GM23248 (cell line): ENCODE measurements around the gene RBPJL. TPM values are rescaled to one million over a fixed set of nuclear protein-coding genes. Genes with fewer than 3 reads are reported as not detected.

Source experiments
- DNase-seq: peaks from one replicate; pipeline ENCODE4 v3.0.0-alpha.2; 2015
- H2AFZ ChIP-seq: fragments of 200-600 bp; sonication (generic); 2 replicates; pipeline ENCODE4 v1.6.1; 2016; ENCODE audit warnings: antibody characterized with exemption
- H3F3A ChIP-seq: fragments of 200-600 bp; sonication (generic); 2 replicates; pipeline ENCODE4 v1.6.1; 2016; ENCODE audit warnings: mild to moderate bottlenecking, antibody characterized with exemption, mixed run types; ENCODE audit not compliant: insufficient read depth
- H3K27ac ChIP-seq: fragments of 200-600 bp; sonication (generic); 2 replicates; pipeline ENCODE4 v1.5.1; 2016; ENCODE audit warnings: mild to moderate bottlenecking
- H3K27me3 ChIP-seq: fragments of 200-600 bp; sonication (generic); replicated peaks from 2 replicates; pipeline ENCODE4 v1.6.1; 2016; ENCODE audit warnings: mild to moderate bottlenecking; ENCODE audit not compliant: insufficient read depth
- H3K36me3 ChIP-seq: fragments of 200-600 bp; sonication (generic); 2 replicates; pipeline ENCODE4 v1.6.1; 2016; ENCODE audit warnings: low read depth, mild to moderate bottlenecking
- H3K4me1 ChIP-seq: fragments of 200-600 bp; sonication (generic); 2 replicates; pipeline ENCODE4 v1.6.1; 2016; ENCODE audit warnings: mild to moderate bottlenecking; ENCODE audit not compliant: insufficient read depth
- H3K4me2 ChIP-seq: fragments of 200-600 bp; sonication (generic); one replicate; pipeline ENCODE4 v1.6.1; 2016; ENCODE audit warnings: mild to moderate bottlenecking; ENCODE audit not compliant: unreplicated experiment
- H3K4me3 ChIP-seq: fragments of 200-600 bp; sonication (generic); 2 replicates; pipeline ENCODE4 v1.5.1; 2016; ENCODE audit warnings: mild to moderate bottlenecking
- H3K79me2 ChIP-seq: fragments of 200-600 bp; sonication (generic); 2 replicates; pipeline ENCODE4 v1.6.1; 2016; ENCODE audit warnings: mild to moderate bottlenecking; ENCODE audit not compliant: insufficient read depth
- H3K9ac ChIP-seq: fragments of 200-600 bp; sonication (generic); 2 replicates; pipeline ENCODE4 v1.6.1; 2016; ENCODE audit warnings: mild to moderate bottlenecking
- H3K9me2 ChIP-seq: fragments of 200-600 bp; sonication (generic); 2 replicates; pipeline ENCODE4 v1.6.1; 2016; ENCODE audit warnings: mixed run types, mild to moderate bottlenecking, moderate library complexity; ENCODE audit not compliant: insufficient read depth
- H3K9me3 ChIP-seq: fragments of 200-600 bp; sonication (generic); one replicate; pipeline ENCODE4 v1.6.1; 2017; ENCODE audit warnings: low read depth
- H4K20me1 ChIP-seq: fragments of 200-600 bp; sonication (generic); 2 replicates; pipeline ENCODE4 v1.6.0; 2016; ENCODE audit not compliant: insufficient read depth
- EZH2 ChIP-seq: fragments of 200-600 bp; sonication (generic); IDR thresholded peaks from 2 replicates; pipeline ENCODE4 v1.6.1; 2018; ENCODE audit warnings: antibody characterized with exemption, mild to moderate bottlenecking; ENCODE audit not compliant: insufficient read depth, poor library complexity, severe bottlenecking
- EZH2phosphoT487 ChIP-seq: fragments of 200-600 bp; sonication (generic); IDR thresholded peaks from 2 replicates; pipeline ENCODE4 v1.6.1; 2018; ENCODE audit warnings: antibody characterized with exemption, moderate library complexity, mild to moderate bottlenecking, low read depth; ENCODE audit not compliant: insufficient read depth
- WGBS, 2 experiments: methylation state at CpG; one replicate each; pipeline ENCODE4 v1.1.6; 2015 to 2017; ENCODE audit warnings: low lambda C conversion rate in 2 of 2, low coverage in 1 of 2; ENCODE audit errors: missing lambda C conversion rate in 2 of 2; 5-methylcytosine and 5-hydroxymethylcytosine counted together
- in situ Hi-C: fragments of 300-500 bp; cut with MboI; formaldehyde crosslinking; loops from 2 replicates; pipeline ENCODE4 v1.15.0; 2020
- polyA plus RNA-seq: library from polyadenylated mRNA; unstranded; fragments of >200 nt; fragmentation: Nextera tagmentation; extraction: Ambion mirVana; gene quantifications from 2 replicates; pipeline ENCODE4 v1.2.1, GENCODE V29; 2016
- total RNA-seq: library from RNA; depleted of rRNA; stranded (reverse); fragments of >200 nt; shearing (Covaris generic); gene quantifications from 2 replicates; pipeline ENCODE4 v1.2.3, GENCODE V29; 2014

RBPJL gene
- total and polyA plus RNA-seq, 2 experiments from 2014 or later: not detected

DNA sequence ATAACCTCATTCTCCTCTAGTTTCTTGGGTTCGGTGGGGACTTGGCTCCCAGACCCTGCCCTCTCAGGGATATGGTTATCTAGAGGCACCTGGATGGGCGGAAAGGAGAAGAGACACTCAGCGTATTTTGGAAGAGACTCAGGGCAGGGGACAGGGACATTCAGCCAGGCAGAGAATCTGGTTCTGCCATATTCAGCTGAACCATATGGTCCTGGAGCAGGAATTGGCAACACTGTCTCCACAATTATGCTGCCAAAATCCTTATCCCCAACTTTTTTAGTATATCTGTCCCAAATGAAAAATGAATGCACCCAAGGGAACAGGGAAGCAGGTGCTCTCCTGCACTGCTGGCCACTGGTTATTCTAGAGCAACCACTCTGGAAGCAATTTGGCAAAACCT is 23.8 kb downstream of the RBPJL start:
- no peaks in the 10 kb centered on the region for H3K9me2 ChIP-seq
- H3K9ac ChIP-seq: no peak overlapping the region
- in situ Hi-C loops: no loop called here
- TF ChIP-seq EZH2phosphoT487 (no peak), EZH2 (no peak)
- WGBS, 2 experiments: 95 to 97% methylated on average over 3 of the region's 3 CpGs
- H3K27ac ChIP-seq: no peak overlapping the region
- H2AFZ ChIP-seq: no peak overlapping the region
- peaks cover 75% of the 10 kb centered on the region for H3K79me2 ChIP-seq
- H3K4me1 ChIP-seq: peaks cover 7% of the 10 kb centered on the region
- H4K20me1 ChIP-seq: no peaks in the 10 kb centered on the region
- H3F3A ChIP-seq: peaks cover 92% of the 10 kb centered on the region
- H3K4me2 ChIP-seq: no peak overlapping the region
- DNase-seq: no peak
- H3K27me3 ChIP-seq: no peaks in the 10 kb centered on the region
- H3K36me3 ChIP-seq: peaks cover 90% of the 10 kb centered on the region
- H3K4me3 ChIP-seq: no peak overlapping the region
- no peaks in the 10 kb centered on the region for H3K9me3 ChIP-seq

DNA sequence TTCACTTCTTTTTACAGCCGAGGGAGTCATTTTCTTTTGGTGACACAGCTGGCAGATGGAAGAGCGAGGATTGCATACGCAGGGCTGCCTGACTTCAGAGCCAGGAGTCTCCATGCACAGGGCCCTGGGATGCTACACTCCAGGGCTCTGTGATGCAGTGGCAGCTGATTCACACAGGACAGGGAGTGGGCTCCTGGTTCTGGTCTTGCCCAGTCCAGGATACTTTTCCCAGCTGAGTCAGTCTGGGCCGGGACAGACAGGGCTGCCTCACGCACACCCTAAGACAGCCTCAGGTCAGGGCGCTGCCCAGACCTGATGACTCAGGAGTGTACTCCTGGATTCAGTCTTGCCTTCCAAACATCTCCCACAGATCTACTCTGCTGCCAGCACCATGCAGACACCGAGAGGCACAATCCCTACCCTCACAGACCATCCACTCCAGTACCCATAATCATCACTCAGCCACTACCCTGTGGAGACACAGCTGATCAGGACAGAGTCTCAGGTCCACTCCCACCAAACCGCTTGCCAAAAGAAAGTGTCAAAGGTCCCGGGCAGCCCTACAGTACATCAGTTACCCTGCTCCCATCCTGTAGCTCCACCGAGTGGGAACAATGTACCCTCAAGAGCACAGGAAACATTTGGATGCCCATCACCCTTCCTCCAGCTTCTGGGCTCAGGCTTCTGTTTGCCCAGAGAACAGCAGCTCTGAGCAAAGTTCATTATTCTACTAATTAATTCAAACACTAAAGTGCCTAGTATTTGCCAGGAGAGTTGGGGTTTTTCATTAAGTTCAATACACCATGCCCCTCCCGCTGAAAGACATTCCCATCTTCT is 30.1 kb downstream of the RBPJL start:
- peaks cover 61% of the 10 kb centered on the region for H3K4me1 ChIP-seq
- peaks cover 78% of the 10 kb centered on the region for H3K79me2 ChIP-seq
- no peak for TF ChIP-seq EZH2phosphoT487
- H3F3A ChIP-seq: peaks cover 88% of the 10 kb centered on the region
- no peaks in the 10 kb centered on the region for H3K9me2 ChIP-seq
- in situ Hi-C loops: no loop called here
- peak overlapping the region; percentile 99 for H3K27ac ChIP-seq
- peak; percentile 99 for DNase-seq
- no peaks in the 10 kb centered on the region for H3K27me3 ChIP-seq
- H2AFZ ChIP-seq: no peak overlapping the region
- 23 to 25% methylated on average over 11 of the region's 11 CpGs for WGBS, 2 experiments
- no peaks in the 10 kb centered on the region for H3K9me3 ChIP-seq
- H3K4me3 ChIP-seq: no peak overlapping the region
- H3K36me3 ChIP-seq: peaks cover 68% of the 10 kb centered on the region
- peak overlapping the region; percentile 74 for H3K4me2 ChIP-seq
- H3K9ac ChIP-seq: peak overlapping the region; percentile 81
- no peaks in the 10 kb centered on the region for H4K20me1 ChIP-seq

DNA sequence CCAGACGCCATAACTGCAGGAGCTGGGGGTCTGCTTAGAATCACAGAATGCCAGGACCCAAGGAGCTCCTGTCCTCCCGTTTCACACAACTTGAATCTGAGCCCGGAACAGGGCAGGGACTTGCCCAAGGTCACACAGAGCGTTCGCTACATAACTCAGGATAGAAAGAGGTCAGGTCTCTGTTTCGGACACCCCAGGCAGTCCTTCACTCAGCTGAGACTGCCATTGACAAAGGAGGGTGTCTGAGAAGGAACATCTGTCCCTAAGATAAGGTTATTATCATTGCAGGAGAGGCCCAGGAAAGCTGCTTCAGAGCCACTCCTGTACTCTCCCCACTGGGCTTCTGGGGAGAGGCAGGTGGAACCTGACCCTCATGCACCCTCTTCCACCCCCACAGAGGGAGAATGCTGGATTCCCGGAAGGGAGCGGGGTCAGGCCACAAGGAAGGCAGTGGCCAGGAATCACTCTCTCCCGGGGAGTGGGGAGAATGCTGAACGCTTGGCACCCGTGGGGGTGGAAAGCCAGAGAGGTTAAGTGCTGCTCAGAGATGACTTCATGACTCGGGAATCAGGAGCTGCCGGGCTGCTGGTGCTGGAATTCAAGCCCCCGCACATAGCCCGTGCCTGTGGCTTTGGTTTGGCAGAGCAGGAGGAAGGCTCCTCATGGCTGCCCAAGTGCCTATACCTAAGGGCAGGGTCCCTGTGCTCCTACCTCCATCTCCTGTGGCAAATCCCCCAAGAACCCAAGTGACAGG is 30.9 kb downstream of the RBPJL start:
- peaks cover 78% of the 10 kb centered on the region for H3K79me2 ChIP-seq
- no peaks in the 10 kb centered on the region for H3K9me2 ChIP-seq
- in situ Hi-C loops: no loop called here
- peaks cover 62% of the 10 kb centered on the region for H3K36me3 ChIP-seq
- peak overlapping the region; percentile 99 for H3K27ac ChIP-seq
- H3K4me3 ChIP-seq: 0 out of 2 replicates have a peak overlapping the region, but pooled peaks have one; percentile 3
- H3K9ac ChIP-seq: peak overlapping the region; percentile 81
- TF ChIP-seq EZH2 (no peak), EZH2phosphoT487 (0 out of 2 replicates have a peak, but pooled peaks have one; percentile 37)
- peak; percentile 97 for DNase-seq
- H3F3A ChIP-seq: peaks cover 89% of the 10 kb centered on the region
- H3K4me2 ChIP-seq: peak overlapping the region; percentile 59
- H3K27me3 ChIP-seq: no peaks in the 10 kb centered on the region
- H4K20me1 ChIP-seq: no peaks in the 10 kb centered on the region
- 27 to 32% methylated on average over 15 of the region's 15 CpGs for WGBS, 2 experiments
- no peak overlapping the region for H2AFZ ChIP-seq
- peaks cover 69% of the 10 kb centered on the region for H3K4me1 ChIP-seq
- H3K9me3 ChIP-seq: no peaks in the 10 kb centered on the region

DNA sequence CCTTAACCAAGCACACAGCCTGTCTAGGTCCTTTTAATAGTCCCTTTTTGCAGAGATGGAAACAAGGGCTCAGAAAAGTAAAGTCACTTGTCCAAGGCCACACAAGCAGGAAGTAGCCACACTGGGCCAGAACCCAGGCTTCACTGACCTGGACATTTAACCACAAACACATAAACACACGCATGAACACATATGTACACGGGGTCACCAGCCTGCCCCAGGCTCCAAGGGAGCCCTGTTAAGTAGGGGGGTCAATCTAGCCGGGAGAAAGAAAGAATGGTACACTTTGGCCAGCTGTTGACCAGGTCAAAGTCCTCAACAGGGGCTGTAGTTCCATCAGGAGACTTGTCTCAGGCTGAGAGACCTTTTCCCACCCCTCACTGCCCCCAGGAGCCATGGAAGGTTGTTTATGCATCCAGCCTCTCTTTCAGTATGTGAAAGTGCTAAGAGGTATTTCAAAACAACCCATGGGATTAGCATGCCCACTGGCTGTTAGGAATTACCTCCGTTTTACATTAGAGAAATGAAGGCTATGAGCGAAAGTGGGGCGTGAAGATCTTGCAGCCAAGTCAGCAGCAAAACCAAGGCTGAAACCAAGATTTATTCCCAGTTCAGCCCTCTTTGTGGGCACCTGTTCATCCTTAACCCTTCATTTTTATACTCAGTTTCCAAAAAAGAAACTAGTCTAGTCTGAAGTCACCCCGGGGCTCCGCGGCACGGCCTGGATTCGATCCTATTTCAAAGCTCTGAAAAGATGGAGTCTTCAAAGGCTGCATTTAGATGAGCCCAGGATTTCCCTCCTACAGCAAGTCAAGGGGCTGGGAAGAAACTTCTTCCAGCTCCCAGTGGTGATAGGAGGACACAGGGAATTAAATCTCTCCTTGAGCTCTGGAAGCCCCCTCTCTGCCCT is 31.7 kb downstream of the RBPJL start:
- WGBS, 2 experiments: 75 to 77% methylated on average over 11 of the region's 11 CpGs
- no peaks in the 10 kb centered on the region for H3K9me3 ChIP-seq
- 0 out of 2 replicates have a peak overlapping the region, but pooled peaks have one; percentile 3 for H3K4me3 ChIP-seq
- no peaks in the 10 kb centered on the region for H4K20me1 ChIP-seq
- peak overlapping the region; percentile 59 for H3K4me2 ChIP-seq
- no peak overlapping the region for H2AFZ ChIP-seq
- peaks cover 78% of the 10 kb centered on the region for H3K79me2 ChIP-seq
- peak; percentile 54 for DNase-seq
- H3F3A ChIP-seq: peaks cover 89% of the 10 kb centered on the region
- peaks cover 54% of the 10 kb centered on the region for H3K36me3 ChIP-seq
- H3K27ac ChIP-seq: peak overlapping the region; percentile 99
- no peaks in the 10 kb centered on the region for H3K9me2 ChIP-seq
- H3K9ac ChIP-seq: peak overlapping the region; percentile 81
- no peak for TF ChIP-seq EZH2
- no peak for TF ChIP-seq EZH2phosphoT487
- H3K4me1 ChIP-seq: peaks cover 77% of the 10 kb centered on the region
- in situ Hi-C loops: no loop called here
- no peaks in the 10 kb centered on the region for H3K27me3 ChIP-seq
